Measurements from ENCODE around the gene AZU1.

DNA sequence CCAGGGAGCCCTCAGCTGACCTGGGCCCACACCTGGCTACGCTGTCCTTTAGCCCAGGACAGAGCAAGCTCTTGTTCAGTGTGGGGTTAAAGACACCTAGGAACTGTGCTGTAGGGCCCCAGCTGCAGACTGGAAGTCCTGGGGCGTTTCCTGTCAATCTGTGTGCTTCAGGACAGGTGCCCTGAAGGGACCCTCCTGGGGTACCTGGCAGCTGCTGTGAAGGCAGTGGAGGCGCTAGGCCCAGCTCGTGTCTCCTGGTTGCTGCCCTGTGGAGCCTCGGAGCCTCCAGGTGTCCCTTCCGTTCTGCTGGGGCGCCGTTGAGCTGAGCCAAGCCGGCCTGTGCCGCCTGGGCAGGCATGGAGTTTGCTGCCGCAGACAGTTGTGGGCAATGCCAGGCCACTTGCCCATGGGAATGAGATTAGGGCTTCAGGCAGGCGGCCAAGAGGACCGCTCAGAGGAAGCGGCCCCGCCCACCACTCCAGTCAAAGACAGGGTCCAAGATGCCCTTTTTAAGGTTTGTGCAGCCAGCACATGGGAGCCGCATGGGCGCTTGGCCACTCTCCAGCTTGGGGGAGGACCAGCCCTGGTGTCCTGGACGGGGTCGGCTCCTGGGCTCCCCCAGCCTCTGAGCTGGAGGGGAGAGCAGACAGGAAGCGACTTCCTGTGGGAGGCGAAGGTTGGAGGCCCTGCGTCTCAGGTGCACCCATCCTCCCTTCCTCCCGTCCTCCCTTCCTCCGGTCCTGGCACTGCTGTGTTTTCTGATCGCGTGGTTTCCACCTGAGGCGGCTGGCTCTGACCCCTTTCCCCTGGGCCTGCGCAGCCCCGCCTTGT is 26.4 kb upstream of the AZU1 start:
- TF ChIP-seq, protein P1, sequence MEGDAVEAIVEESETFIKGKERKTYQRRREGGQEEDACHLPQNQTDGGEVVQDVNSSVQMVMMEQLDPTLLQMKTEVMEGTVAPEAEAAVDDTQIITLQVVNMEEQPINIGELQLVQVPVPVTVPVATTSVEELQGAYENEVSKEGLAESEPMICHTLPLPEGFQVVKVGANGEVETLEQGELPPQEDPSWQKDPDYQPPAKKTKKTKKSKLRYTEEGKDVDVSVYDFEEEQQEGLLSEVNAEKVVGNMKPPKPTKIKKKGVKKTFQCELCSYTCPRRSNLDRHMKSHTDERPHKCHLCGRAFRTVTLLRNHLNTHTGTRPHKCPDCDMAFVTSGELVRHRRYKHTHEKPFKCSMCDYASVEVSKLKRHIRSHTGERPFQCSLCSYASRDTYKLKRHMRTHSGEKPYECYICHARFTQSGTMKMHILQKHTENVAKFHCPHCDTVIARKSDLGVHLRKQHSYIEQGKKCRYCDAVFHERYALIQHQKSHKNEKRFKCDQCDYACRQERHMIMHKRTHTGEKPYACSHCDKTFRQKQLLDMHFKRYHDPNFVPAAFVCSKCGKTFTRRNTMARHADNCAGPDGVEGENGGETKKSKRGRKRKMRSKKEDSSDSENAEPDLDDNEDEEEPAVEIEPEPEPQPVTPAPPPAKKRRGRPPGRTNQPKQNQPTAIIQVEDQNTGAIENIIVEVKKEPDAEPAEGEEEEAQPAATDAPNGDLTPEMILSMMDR (IDR thresholded peaks at IDR 0.05; ENCODE audit: low read depth, low read length, poor library complexity, severe bottlenecking), result no peak
- TF ChIP-seq EZH2phosphoT487 (IDR thresholded peaks at IDR 0.05; ENCODE audit: borderline replicate concordance, low read length), result no peak
